Neural progenitor cell (in vitro differentiated cells): ENCODE data around the gene RAPGEF4. TPM values are rescaled to one million over a fixed set of nuclear protein-coding genes. Genes with fewer than 3 reads are reported as not detected.
A peak's percentile ranks its signal among the peaks of the same experiment; 100 is the strongest.

Source experiments
- DNase-seq: peaks from one replicate; pipeline ENCODE4 v3.0.0-alpha.2; 2016; ENCODE audit warnings: low spot score
- H2AFZ ChIP-seq: fragments of 200-600 bp; sonication (generic); replicated peaks from 2 replicates; pipeline ENCODE4 v1.6.1; 2016; ENCODE audit warnings: antibody characterized with exemption
- H3F3A ChIP-seq: fragments of 200-600 bp; sonication (generic); 2 replicates; pipeline ENCODE4 v1.6.1; 2016; ENCODE audit warnings: antibody characterized with exemption, low read depth
- H3K27ac ChIP-seq: fragments of 200-600 bp; sonication (generic); 2 replicates; pipeline ENCODE4 v1.5.1; 2016; ENCODE audit warnings: mild to moderate bottlenecking
- H3K27me3 ChIP-seq: fragments of 200-600 bp; sonication (generic); 2 replicates; pipeline ENCODE4 v1.6.1; 2016; ENCODE audit warnings: mild to moderate bottlenecking, moderate library complexity
- H3K36me3 ChIP-seq: fragments of 200-600 bp; sonication (generic); 2 replicates; pipeline ENCODE4 v1.5.1; 2016
- H3K4me1 ChIP-seq: fragments of 200-600 bp; sonication (generic); 2 replicates; pipeline ENCODE4 v1.6.1; 2016; ENCODE audit warnings: mixed run types
- H3K4me2 ChIP-seq: fragments of 200-600 bp; sonication (generic); 2 replicates; pipeline ENCODE4 v1.6.1; 2016
- H3K4me3 ChIP-seq: fragments of 200-600 bp; sonication (generic); 2 replicates; pipeline ENCODE4 v1.5.1; 2016
- H3K79me2 ChIP-seq: fragments of 200-600 bp; sonication (generic); 2 replicates; pipeline ENCODE4 v1.6.1; 2016; ENCODE audit warnings: low read depth
- H3K9ac ChIP-seq: fragments of 200-600 bp; sonication (generic); 2 replicates; pipeline ENCODE4 v1.6.1; 2016
- H3K9me3 ChIP-seq: fragments of 200-600 bp; sonication (generic); 2 replicates; pipeline ENCODE4 v1.5.1; 2016; ENCODE audit warnings: low read depth
- H4K20me1 ChIP-seq: fragments of 200-600 bp; sonication (generic); 2 replicates; pipeline ENCODE4 v1.6.1; 2016; ENCODE audit warnings: low read depth
- H3K27ac Mint-ChIP-seq: 3 replicates; pipeline ENCODE4 v1.8.0; 2021; ENCODE audit warnings: mixed read lengths
- H3K27me3 Mint-ChIP-seq: 2 replicates; pipeline ENCODE4 v1.8.0; 2022; ENCODE audit warnings: low read depth, mild to moderate bottlenecking, inconsistent platforms, moderate library complexity, mixed read lengths; ENCODE audit not compliant: insufficient read depth
- H3K36me3 Mint-ChIP-seq: 3 replicates; pipeline ENCODE4 v1.8.0; 2021; ENCODE audit warnings: mixed read lengths
- H3K4me1 Mint-ChIP-seq: 3 replicates; pipeline ENCODE4 v1.8.0; 2021; ENCODE audit warnings: mixed read lengths
- H3K4me3 Mint-ChIP-seq: 3 replicates; pipeline ENCODE4 v1.8.0; 2021; ENCODE audit warnings: mild to moderate bottlenecking, moderate library complexity, mixed read lengths
- H3K9me3 Mint-ChIP-seq: 3 replicates; pipeline ENCODE4 v1.8.0; 2020; ENCODE audit warnings: mixed read lengths
- CTCF ChIP-seq: fragments of 200-600 bp; sonication (generic); IDR thresholded peaks from 2 replicates; pipeline ENCODE4 v1.5.1; 2017; ENCODE audit warnings: antibody characterized with exemption, mild to moderate bottlenecking
- EZH2 ChIP-seq: fragments of 200-600 bp; sonication (generic); IDR thresholded peaks from 2 replicates; pipeline ENCODE4 v1.6.1; 2017; ENCODE audit warnings: antibody characterized with exemption, mild to moderate bottlenecking, moderate library complexity
- EZH2phosphoT487 ChIP-seq: fragments of 200-600 bp; sonication (generic); IDR thresholded peaks from 2 replicates; pipeline ENCODE4 v1.6.1; 2017; ENCODE audit warnings: antibody characterized with exemption
- total RNA-seq: library from RNA; depleted of rRNA; stranded (reverse); fragments of >200 nt; gene quantifications from 2 replicates; pipeline ENCODE4 v1.2.3, GENCODE V29; 2015; ENCODE audit warnings: low replicate concordance

RAPGEF4 gene
- total RNA-seq, 1 donor from 2014 or later = 1.8 TPM

- Mint-ChIP-seq H3K9me3 (peaks cover 8% of the 10 kb centered on the region), H3K27me3 (peaks cover 12% of the 10 kb centered on the region)
Observed at GRCh38 chr2:172739661-172740266, 4.1 kb downstream of the RAPGEF4 start.

GRCh38 chr2:172740856-172741255, 5.2 kb downstream of the RAPGEF4 start:
- Mint-ChIP-seq H3K9me3 (peaks cover 8% of the 10 kb centered on the region), H3K4me1 (peaks cover 19% of the 10 kb centered on the region), H3K4me3 (no peak overlapping the region), H3K27me3 (peaks cover 7% of the 10 kb centered on the region), H3K27ac (no peak overlapping the region), H3K36me3 (no peaks in the 10 kb centered on the region)
- H2AFZ ChIP-seq = no peak overlapping the region
- no peak for TF ChIP-seq EZH2
- TF ChIP-seq CTCF = no peak
- no peaks in the 10 kb centered on the region for H3F3A ChIP-seq
- H3K27me3 ChIP-seq = peaks cover 29% of the 10 kb centered on the region
- no peaks in the 10 kb centered on the region for H4K20me1 ChIP-seq
- no peak for DNase-seq
- H3K4me2 ChIP-seq = no peak overlapping the region
- H3K4me3 ChIP-seq = no peak overlapping the region
- peaks cover 15% of the 10 kb centered on the region for H3K4me1 ChIP-seq
- H3K9me3 ChIP-seq = no peaks in the 10 kb centered on the region
- no peaks in the 10 kb centered on the region for H3K36me3 ChIP-seq
- H3K79me2 ChIP-seq = no peaks in the 10 kb centered on the region
- no peak overlapping the region for H3K27ac ChIP-seq
- no peak overlapping the region for H3K9ac ChIP-seq

More at GRCh38 chr2:172739661-172740266, 4.1 kb downstream of the RAPGEF4 start:
- H3K27ac Mint-ChIP-seq = no peak overlapping the region
- DNase-seq = no peak
- H3K4me2 ChIP-seq = no peak overlapping the region
- H3K4me3 Mint-ChIP-seq = no peak overlapping the region
- no peaks in the 10 kb centered on the region for H3K79me2 ChIP-seq
- H3K4me1 Mint-ChIP-seq = peaks cover 20% of the 10 kb centered on the region
- no peak overlapping the region for H3K9ac ChIP-seq
- no peak overlapping the region for H2AFZ ChIP-seq
- TF ChIP-seq CTCF (no peak), EZH2phosphoT487 (no peak), EZH2 (no peak)
- H3K36me3 ChIP-seq = no peaks in the 10 kb centered on the region
- H3K27ac ChIP-seq = no peak overlapping the region
- no peak overlapping the region for H3K4me3 ChIP-seq
- no peaks in the 10 kb centered on the region for H3K36me3 Mint-ChIP-seq
- H4K20me1 ChIP-seq = no peaks in the 10 kb centered on the region
- H3K27me3 ChIP-seq = peaks cover 40% of the 10 kb centered on the region
- peaks cover 15% of the 10 kb centered on the region for H3K4me1 ChIP-seq
- H3F3A ChIP-seq = peaks cover 2% of the 10 kb centered on the region
- no peaks in the 10 kb centered on the region for H3K9me3 ChIP-seq

GRCh38 chr2:172742931-172743540, 7.4 kb downstream of the RAPGEF4 start:
- H3K4me1 Mint-ChIP-seq = peaks cover 11% of the 10 kb centered on the region
- Histone ChIP-seq H3K9ac (no peak overlapping the region), H3K9me3 (no peaks in the 10 kb centered on the region), H3K27ac (no peak overlapping the region), H3F3A (no peaks in the 10 kb centered on the region), H3K4me3 (no peak overlapping the region), H2AFZ (peak overlapping the region; percentile 13), H3K36me3 (no peaks in the 10 kb centered on the region), H3K27me3 (peaks cover 7% of the 10 kb centered on the region), H3K4me1 (peaks cover 8% of the 10 kb centered on the region), H3K79me2 (no peaks in the 10 kb centered on the region), H4K20me1 (no peaks in the 10 kb centered on the region), H3K4me2 (no peak overlapping the region)
- peaks cover 12% of the 10 kb centered on the region for H3K9me3 Mint-ChIP-seq
- no peak overlapping the region for H3K27ac Mint-ChIP-seq
- H3K27me3 Mint-ChIP-seq = peaks cover 2% of the 10 kb centered on the region
- TF ChIP-seq EZH2phosphoT487 (no peak), CTCF (no peak), EZH2 (no peak)
- H3K36me3 Mint-ChIP-seq = no peaks in the 10 kb centered on the region
- no peak overlapping the region for H3K4me3 Mint-ChIP-seq
- DNase-seq = peak; percentile 11
